ENCODE measurements around the gene CARMIL3.

The CARMIL3 gene

DNA sequence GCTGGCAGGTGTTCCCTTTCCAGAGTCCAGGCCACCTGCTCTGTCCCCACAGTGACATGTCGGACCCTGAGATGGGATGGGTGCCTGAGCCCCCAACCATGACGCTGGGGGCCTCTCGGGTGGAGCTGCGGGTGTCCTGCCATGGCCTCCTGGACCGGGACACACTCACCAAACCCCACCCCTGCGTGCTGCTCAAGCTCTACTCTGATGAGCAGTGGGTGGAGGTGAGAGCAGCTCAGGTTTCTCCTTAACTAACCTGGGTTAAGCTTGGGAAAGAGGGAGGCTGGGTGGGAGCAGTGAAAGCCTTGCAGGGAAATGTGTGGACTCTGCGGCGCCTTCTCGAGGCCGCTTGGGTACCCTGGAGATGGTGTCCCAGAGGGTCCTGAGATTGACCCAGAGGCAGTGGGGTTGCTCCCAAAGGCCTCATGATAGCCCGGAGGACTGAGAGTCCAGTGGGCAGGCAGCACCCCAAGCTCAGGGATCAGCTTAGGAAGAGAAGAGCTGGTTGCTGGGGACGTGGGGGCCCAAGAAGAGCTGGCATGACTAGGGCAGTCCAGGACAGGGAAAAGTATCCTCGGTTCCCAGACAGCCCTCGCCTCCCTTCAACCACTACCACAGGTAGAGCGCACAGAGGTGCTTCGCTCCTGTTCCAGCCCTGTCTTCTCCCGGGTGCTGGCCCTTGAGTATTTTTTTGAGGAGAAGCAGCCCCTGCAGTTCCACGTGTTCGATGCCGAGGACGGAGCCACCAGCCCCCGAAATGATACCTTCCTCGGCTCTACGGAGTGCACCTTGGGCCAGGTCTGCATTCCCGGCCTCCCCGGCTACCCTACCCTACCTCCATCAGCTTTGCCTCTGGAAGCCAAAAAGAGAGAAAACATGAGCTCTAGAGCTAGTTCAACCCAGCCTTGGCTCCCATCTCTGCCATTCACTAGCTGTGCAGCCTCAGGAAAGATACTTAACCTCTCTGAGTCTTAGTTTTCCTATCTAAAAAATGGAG lies 21.4 kb downstream of the CARMIL3 start:
- no peak overlapping the region for H3K4me3 ChIP-seq (ENCODE audit: low read depth, low read length)
- no peak for TF ChIP-seq MYC (IDR thresholded peaks at IDR 0.05; ENCODE audit: low read depth, low read length)
- TF ChIP-seq POLR2A (IDR thresholded peaks at IDR 0.05; ENCODE audit: extremely low read depth, insufficient read length) = no peak
- TF ChIP-seq, protein P1, sequence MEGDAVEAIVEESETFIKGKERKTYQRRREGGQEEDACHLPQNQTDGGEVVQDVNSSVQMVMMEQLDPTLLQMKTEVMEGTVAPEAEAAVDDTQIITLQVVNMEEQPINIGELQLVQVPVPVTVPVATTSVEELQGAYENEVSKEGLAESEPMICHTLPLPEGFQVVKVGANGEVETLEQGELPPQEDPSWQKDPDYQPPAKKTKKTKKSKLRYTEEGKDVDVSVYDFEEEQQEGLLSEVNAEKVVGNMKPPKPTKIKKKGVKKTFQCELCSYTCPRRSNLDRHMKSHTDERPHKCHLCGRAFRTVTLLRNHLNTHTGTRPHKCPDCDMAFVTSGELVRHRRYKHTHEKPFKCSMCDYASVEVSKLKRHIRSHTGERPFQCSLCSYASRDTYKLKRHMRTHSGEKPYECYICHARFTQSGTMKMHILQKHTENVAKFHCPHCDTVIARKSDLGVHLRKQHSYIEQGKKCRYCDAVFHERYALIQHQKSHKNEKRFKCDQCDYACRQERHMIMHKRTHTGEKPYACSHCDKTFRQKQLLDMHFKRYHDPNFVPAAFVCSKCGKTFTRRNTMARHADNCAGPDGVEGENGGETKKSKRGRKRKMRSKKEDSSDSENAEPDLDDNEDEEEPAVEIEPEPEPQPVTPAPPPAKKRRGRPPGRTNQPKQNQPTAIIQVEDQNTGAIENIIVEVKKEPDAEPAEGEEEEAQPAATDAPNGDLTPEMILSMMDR (IDR thresholded peaks at IDR 0.05; ENCODE audit: low read depth, low read length) = no peak
- TF ChIP-seq, protein P2, sequence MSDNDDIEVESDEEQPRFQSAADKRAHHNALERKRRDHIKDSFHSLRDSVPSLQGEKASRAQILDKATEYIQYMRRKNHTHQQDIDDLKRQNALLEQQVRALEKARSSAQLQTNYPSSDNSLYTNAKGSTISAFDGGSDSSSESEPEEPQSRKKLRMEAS (IDR thresholded peaks at IDR 0.05; ENCODE audit: low read depth, low read length) = no peak
- DNase-seq (ENCODE audit: low read depth) = no peak

DNA sequence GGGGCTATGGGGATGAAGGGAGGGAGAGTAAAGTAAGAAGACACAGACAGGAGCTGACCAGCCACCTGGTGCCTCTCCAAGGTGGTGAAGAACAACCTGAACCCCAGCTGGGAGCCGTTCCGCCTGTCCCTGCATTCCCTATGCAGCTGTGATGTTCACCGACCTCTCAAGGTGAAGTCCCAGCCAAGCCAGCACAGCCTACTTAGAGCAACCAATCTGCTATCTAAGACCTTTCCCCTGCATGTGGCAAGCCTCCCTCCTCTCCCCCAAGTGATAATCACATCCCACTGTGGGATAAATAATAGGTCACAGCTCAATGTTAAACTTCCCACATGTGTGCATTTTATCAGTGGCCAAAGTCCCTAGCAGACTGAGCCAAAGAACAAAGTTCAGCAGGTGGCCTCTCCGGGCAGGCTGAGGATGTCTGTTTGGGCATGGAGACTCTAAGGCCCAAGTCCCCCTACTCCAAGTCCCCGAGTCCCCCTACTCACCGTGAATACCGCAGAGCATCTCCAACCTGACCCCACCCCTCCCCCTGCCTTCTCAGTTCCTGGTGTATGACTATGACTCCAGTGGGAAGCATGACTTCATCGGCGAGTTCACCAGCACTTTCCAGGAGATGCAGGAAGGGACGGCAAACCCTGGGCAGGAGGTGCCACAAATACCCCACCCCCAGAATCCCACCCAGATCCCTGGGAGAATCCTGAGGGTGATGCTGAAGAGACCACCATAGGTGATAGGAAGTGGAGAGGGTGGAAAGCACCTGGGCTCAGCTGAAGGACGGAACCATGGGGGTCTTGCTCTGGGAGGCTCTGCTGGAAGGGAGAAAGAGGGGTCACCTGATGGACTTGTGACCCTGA lies 23.0 kb downstream of the CARMIL3 start:
- no peak for TF ChIP-seq MYC (IDR thresholded peaks at IDR 0.05; ENCODE audit: low read depth, low read length)
- TF ChIP-seq, protein P1 (IDR thresholded peaks at IDR 0.05; ENCODE audit: low read depth, low read length) = no peak
- no peak overlapping the region for H3K4me3 ChIP-seq (ENCODE audit: low read depth, low read length)
- DNase-seq (ENCODE audit: low read depth) = no peak

- TF ChIP-seq POLR2A (IDR thresholded peaks at IDR 0.05; ENCODE audit: extremely low read depth, insufficient read length) (no peak), MYC (IDR thresholded peaks at IDR 0.05; ENCODE audit: low read depth, low read length) (no peak)
- TF ChIP-seq, protein P2 (IDR thresholded peaks at IDR 0.05; ENCODE audit: low read depth, low read length) = no peak
- TF ChIP-seq, protein P1 (IDR thresholded peaks at IDR 0.05; ENCODE audit: low read depth, low read length) = no peak
- DNase-seq (ENCODE audit: low read depth) = no peak
- no peak overlapping the region for H3K4me3 ChIP-seq (ENCODE audit: low read depth, low read length)
Measured at GRCh38 chr14:24075485-24076301, 23.9 kb downstream of the CARMIL3 start.

- TF ChIP-seq, protein P2 (IDR thresholded peaks at IDR 0.05; ENCODE audit: low read depth, low read length) = no peak
- TF ChIP-seq, protein P1 (IDR thresholded peaks at IDR 0.05; ENCODE audit: low read depth, low read length) = no peak
- TF ChIP-seq MYC (IDR thresholded peaks at IDR 0.05; ENCODE audit: low read depth, low read length) = no peak
- no peak for TF ChIP-seq POLR2A (IDR thresholded peaks at IDR 0.05; ENCODE audit: extremely low read depth, insufficient read length)
- no peak for DNase-seq (ENCODE audit: low read depth)
- H3K4me3 ChIP-seq (ENCODE audit: low read depth, low read length) = no peak overlapping the region
Measured at GRCh38 chr14:24076302-24076601, 24.4 kb downstream of the CARMIL3 start.

- TF ChIP-seq, protein P1 (IDR thresholded peaks at IDR 0.05; ENCODE audit: low read depth, low read length) = no peak
- TF ChIP-seq, protein P2 (IDR thresholded peaks at IDR 0.05; ENCODE audit: low read depth, low read length) = no peak
- TF ChIP-seq POLR2A (IDR thresholded peaks at IDR 0.05; ENCODE audit: extremely low read depth, insufficient read length) = no peak
- TF ChIP-seq MYC (IDR thresholded peaks at IDR 0.05; ENCODE audit: low read depth, low read length) = no peak
- no peak overlapping the region for H3K4me3 ChIP-seq (ENCODE audit: low read depth, low read length)
Measured at GRCh38 chr14:24077086-24077485, 25.3 kb downstream of the CARMIL3 start.

More at GRCh38 chr14:24077086-24077485, 25.3 kb downstream of the CARMIL3 start:
- no peak for DNase-seq (ENCODE audit: low read depth)

Data from NB4 (cell line).